GM19025 (cell line): Measurements from ENCODE around the gene ZNF101.

Experiments used
- ATAC-seq: cut with Tn5 transposase; IDR thresholded peaks from one replicate; pipeline ENCODE4 v1.9.1; 2021; ENCODE audit warnings: mild to moderate bottlenecking, low read depth, moderate library complexity; ENCODE audit not compliant: unreplicated experiment

Gene ZNF101

GRCh38 chr19:19637523-19638251, 31.0 kb upstream of the ZNF101 start:
- ATAC-seq, result no peak

- no peak for ATAC-seq
Measured at GRCh38 chr19:19642506-19643157, 26.0 kb upstream of the ZNF101 start.

GRCh38 chr19:19643158-19644053, 25.2 kb upstream of the ZNF101 start, which contains the start of gene GMIP:
TSS of gene GMIP (minus strand) at chr19:19643657. CDS start at chr19:19643529, 128 bp downstream.
- ATAC-seq, result no peak

- ATAC-seq, result no peak
Measured at GRCh38 chr19:19644054-19644388, 24.6 kb upstream of the ZNF101 start.

- ATAC-seq, result no peak
Measured at GRCh38 chr19:19645233-19645870, 23.3 kb upstream of the ZNF101 start.

- ATAC-seq, result no peak
Measured at GRCh38 chr19:19647037-19647835, 21.4 kb upstream of the ZNF101 start.

GRCh38 chr19:19649155-19649554, 19.5 kb upstream of the ZNF101 start:
- no peak for ATAC-seq

GRCh38 chr19:19649580-19649995, 19.1 kb upstream of the ZNF101 start:
- no peak for ATAC-seq

GRCh38 chr19:19650331-19650730, 18.3 kb upstream of the ZNF101 start:
- ATAC-seq, result no peak

GRCh38 chr19:19651076-19651475, 17.6 kb upstream of the ZNF101 start:
- ATAC-seq, result no peak

GRCh38 chr19:19652482-19653295, 15.9 kb upstream of the ZNF101 start:
- no peak for ATAC-seq

GRCh38 chr19:19653597-19654147, 15.0 kb upstream of the ZNF101 start:
- no peak for ATAC-seq

GRCh38 chr19:19654441-19654840, 14.2 kb upstream of the ZNF101 start:
- no peak for ATAC-seq

GRCh38 chr19:19655051-19655594, 13.5 kb upstream of the ZNF101 start:
- ATAC-seq, result no peak

- no peak for ATAC-seq
Measured at GRCh38 chr19:19655641-19656343, 12.8 kb upstream of the ZNF101 start.

GRCh38 chr19:19656451-19657396, 11.9 kb upstream of the ZNF101 start:
- ATAC-seq, result no peak

- ATAC-seq, result no peak
Measured at GRCh38 chr19:19657397-19657783, 11.2 kb upstream of the ZNF101 start.
